HepG2 (cell line): Measurements from ENCODE around the gene MRPL43. TPM values are rescaled to one million over a fixed set of nuclear protein-coding genes. Genes with fewer than 3 reads are reported as not detected.

Experiments used
- CEBPG ChIP-seq: IDR thresholded peaks from 2 replicates; pipeline ENCODE4 v1.6.1; 2016
- ELK4 ChIP-seq: sonication (generic); formaldehyde crosslinking; IDR thresholded peaks from 2 replicates; pipeline ENCODE4 v1.9.0; 2021; ENCODE audit warnings: missing genetic modification reagents, borderline replicate concordance
- KLF15 ChIP-seq: sonication (generic); formaldehyde crosslinking; IDR thresholded peaks from 2 replicates; pipeline ENCODE4 v1.8.1; 2023; ENCODE audit warnings: borderline replicate concordance, mild to moderate bottlenecking, inconsistent platforms, missing genetic modification reagents, mixed read lengths
- MAFF ChIP-seq: IDR thresholded peaks from 2 replicates; pipeline ENCODE4 v1.6.1; 2011; ENCODE audit warnings: low read depth, low read length, improper control_type of control experiment
- MYPOP ChIP-seq: sonication (generic); formaldehyde crosslinking; IDR thresholded peaks from 2 replicates; pipeline ENCODE4 v1.8.1; 2023; ENCODE audit warnings: mild to moderate bottlenecking, moderate library complexity, missing genetic modification reagents
- RBAK ChIP-seq: sonication (generic); formaldehyde crosslinking; IDR thresholded peaks from 2 replicates; pipeline ENCODE4 v1.5.1; 2020; ENCODE audit warnings: mild to moderate bottlenecking, missing genetic modification reagents
- RNF219 ChIP-seq: sonication (generic); formaldehyde crosslinking; IDR thresholded peaks from 2 replicates; pipeline ENCODE4 v1.5.0; 2020; ENCODE audit warnings: mild to moderate bottlenecking, missing genetic modification reagents
- TEAD3 ChIP-seq: optimal IDR thresholded peaks from 2 replicates; pipeline ENCODE3; 2016; ENCODE audit warnings: borderline replicate concordance
- ZNF275 ChIP-seq: sonication (generic); formaldehyde crosslinking; IDR thresholded peaks from 2 replicates; pipeline ENCODE4 v1.8.0; 2022; ENCODE audit warnings: missing genetic modification reagents, mild to moderate bottlenecking, inconsistent platforms, borderline replicate concordance
- ZNF383 ChIP-seq: sonication (generic); formaldehyde crosslinking; IDR thresholded peaks from 2 replicates; pipeline ENCODE4 v1.4.0; 2020; ENCODE audit warnings: missing genetic modification reagents, mild to moderate bottlenecking, borderline replicate concordance
- ZNF652 ChIP-seq: IDR thresholded peaks from 2 replicates; pipeline ENCODE4 v1.6.1; 2016; ENCODE audit warnings: low read depth, borderline replicate concordance
- ZNF773 ChIP-seq: sonication (generic); formaldehyde crosslinking; IDR thresholded peaks from 2 replicates; pipeline ENCODE4 v1.4.0; 2020; ENCODE audit warnings: missing genetic modification reagents, borderline replicate concordance
- polyA plus RNA-seq, 8 experiments: library from polyadenylated mRNA; depleted of rRNA in 3 of 8; stranded (reverse) in 7 of 8; unstranded in 1 of 8; fragments of >200 nt; fragmentation: Illumina TruSeq in 4 of 8; extraction: Trizol in 4 of 8; gene quantifications; 2 replicates each; pipeline versions ENCODE4 v1.2.1 to v1.2.3, GENCODE V29; 2011 to 2016; ENCODE audit warnings: low read depth in 4 of 8, missing spikeins in 1 of 8, mixed read lengths in 1 of 8; ENCODE audit not compliant: insufficient read depth in 1 of 8
- total RNA-seq, 5 experiments: library from RNA; depleted of rRNA; stranded (reverse); fragments of >200 nt; fragmentation: Illumina TruSeq; extraction: Trizol; gene quantifications; 2 replicates each; pipeline ENCODE4 v1.2.3, GENCODE V29; 2016; ENCODE audit warnings: low read depth in 1 of 5
- TF ChIP-seq, protein P1 (sequence below): IDR thresholded peaks from 2 replicates; pipeline ENCODE4 v1.6.1; 2012; ENCODE audit warnings: inconsistent platforms
- TF ChIP-seq, protein P2 (sequence below): IDR thresholded peaks from 2 replicates; pipeline ENCODE4 v1.6.1; 2016
- TF ChIP-seq, protein P3 (sequence below), 2 experiments: fragments of 450-650 bp in 1 of 2; sonication (generic) in 1 of 2; formaldehyde crosslinking; IDR thresholded peaks; 2 replicates each; pipeline versions ENCODE4 v1.5.0 to v1.8.0; 2020 to 2022; ENCODE audit warnings: mild to moderate bottlenecking in 1 of 2, missing genetic modification reagents in 1 of 2
- TF ChIP-seq, protein P4 (sequence below): sonication (generic); formaldehyde crosslinking; IDR thresholded peaks from 2 replicates; pipeline ENCODE4 v1.4.0; 2020; ENCODE audit warnings: missing genetic modification reagents

The MRPL43 gene
- total and polyA plus RNA-seq, 2 of the 13 experiments (the other 11 are each of a cell fraction or from before 2014, with no cell fraction given), result 71.0 to 73.7 TPM

DNA sequence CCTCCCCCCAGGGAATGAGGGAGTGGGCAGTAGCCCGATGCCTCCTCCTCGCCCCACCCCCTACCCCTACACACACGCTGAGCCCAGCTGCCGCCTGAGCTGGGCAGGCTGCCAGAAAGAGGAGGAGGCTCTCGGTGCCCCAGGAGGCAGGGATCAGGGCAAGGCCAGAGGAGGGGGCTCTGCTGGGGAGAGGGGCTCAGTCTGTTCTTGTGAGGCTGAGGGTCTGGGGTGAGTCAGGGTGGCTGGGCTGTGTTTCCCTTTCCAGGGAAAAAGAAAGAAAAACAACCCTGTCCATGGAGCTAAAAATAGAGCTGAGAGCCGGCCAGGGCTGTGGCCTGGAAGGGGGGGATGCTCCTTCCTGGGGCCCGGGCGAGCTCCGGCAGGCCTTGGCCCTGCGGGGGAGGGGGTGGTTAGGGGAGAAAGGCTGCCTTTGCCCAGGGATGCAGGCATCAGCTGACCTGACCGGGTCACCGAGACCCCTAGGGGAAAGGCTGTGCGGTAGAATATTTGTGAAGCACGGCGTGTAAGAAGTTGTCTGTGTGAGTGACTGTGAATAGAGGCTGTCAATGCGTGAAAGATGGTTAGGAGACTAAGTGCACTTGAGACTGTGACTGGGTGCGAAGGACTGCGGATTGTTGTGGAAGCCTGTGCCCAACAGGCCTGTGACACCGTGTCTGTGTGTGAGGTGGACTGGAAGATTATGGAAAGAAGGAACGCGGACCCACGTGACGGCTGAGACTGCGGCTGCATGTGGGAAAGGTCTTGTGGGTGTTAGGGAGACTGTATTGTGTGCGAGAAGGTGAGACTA lies 11.1 kb upstream of the MRPL43 start (continued):
- TF ChIP-seq, protein P1, sequence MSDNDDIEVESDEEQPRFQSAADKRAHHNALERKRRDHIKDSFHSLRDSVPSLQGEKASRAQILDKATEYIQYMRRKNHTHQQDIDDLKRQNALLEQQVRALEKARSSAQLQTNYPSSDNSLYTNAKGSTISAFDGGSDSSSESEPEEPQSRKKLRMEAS, result no peak; the same call in 1 of the 2 replicates
- TF ChIP-seq ZNF383 (no peak), CEBPG (CRISPR knock-in tag) (no peak), ELK4 (no peak), ZNF773 (CRISPR knock-in tag) (no peak), ZNF652 (CRISPR knock-in tag) (no peak), RBAK (CRISPR knock-in tag) (no peak), MAFF (no peak), KLF15 (CRISPR knock-in tag) (no peak), MYPOP (no peak), ZNF275 (peak; percentile 62), TEAD3 (CRISPR knock-in tag) (peak; percentile 27), RNF219 (CRISPR knock-in tag) (no peak)
- TF ChIP-seq, protein P2, sequence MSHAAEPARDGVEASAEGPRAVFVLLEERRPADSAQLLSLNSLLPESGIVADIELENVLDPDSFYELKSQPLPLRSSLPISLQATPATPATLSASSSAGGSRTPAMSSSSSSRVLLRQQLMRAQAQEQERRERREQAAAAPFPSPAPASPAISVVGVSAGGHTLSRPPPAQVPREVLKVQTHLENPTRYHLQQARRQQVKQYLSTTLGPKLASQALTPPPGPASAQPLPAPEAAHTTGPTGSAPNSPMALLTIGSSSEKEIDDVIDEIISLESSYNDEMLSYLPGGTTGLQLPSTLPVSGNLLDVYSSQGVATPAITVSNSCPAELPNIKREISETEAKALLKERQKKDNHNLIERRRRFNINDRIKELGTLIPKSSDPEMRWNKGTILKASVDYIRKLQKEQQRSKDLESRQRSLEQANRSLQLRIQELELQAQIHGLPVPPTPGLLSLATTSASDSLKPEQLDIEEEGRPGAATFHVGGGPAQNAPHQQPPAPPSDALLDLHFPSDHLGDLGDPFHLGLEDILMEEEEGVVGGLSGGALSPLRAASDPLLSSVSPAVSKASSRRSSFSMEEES (CRISPR knock-in tag), result no peak
- TF ChIP-seq, protein P3, sequence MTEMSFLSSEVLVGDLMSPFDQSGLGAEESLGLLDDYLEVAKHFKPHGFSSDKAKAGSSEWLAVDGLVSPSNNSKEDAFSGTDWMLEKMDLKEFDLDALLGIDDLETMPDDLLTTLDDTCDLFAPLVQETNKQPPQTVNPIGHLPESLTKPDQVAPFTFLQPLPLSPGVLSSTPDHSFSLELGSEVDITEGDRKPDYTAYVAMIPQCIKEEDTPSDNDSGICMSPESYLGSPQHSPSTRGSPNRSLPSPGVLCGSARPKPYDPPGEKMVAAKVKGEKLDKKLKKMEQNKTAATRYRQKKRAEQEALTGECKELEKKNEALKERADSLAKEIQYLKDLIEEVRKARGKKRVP (CRISPR knock-in tag; IDR thresholded peaks at IDR 0.05), result no peak
- TF ChIP-seq, protein P4, sequence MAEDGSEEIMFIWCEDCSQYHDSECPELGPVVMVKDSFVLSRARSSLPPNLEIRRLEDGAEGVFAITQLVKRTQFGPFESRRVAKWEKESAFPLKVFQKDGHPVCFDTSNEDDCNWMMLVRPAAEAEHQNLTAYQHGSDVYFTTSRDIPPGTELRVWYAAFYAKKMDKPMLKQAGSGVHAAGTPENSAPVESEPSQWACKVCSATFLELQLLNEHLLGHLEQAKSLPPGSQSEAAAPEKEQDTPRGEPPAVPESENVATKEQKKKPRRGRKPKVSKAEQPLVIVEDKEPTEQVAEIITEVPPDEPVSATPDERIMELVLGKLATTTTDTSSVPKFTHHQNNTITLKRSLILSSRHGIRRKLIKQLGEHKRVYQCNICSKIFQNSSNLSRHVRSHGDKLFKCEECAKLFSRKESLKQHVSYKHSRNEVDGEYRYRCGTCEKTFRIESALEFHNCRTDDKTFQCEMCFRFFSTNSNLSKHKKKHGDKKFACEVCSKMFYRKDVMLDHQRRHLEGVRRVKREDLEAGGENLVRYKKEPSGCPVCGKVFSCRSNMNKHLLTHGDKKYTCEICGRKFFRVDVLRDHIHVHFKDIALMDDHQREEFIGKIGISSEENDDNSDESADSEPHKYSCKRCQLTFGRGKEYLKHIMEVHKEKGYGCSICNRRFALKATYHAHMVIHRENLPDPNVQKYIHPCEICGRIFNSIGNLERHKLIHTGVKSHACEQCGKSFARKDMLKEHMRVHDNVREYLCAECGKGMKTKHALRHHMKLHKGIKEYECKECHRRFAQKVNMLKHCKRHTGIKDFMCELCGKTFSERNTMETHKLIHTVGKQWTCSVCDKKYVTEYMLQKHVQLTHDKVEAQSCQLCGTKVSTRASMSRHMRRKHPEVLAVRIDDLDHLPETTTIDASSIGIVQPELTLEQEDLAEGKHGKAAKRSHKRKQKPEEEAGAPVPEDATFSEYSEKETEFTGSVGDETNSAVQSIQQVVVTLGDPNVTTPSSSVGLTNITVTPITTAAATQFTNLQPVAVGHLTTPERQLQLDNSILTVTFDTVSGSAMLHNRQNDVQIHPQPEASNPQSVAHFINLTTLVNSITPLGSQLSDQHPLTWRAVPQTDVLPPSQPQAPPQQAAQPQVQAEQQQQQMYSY (CRISPR knock-in tag), result no peak
